HG03432 (cell line): ENCODE results near the gene MAPK14.

Source experiments
- ATAC-seq: cut with Tn5 transposase; IDR thresholded peaks from one replicate; pipeline ENCODE4 v1.9.1; 2021; ENCODE audit warnings: mild to moderate bottlenecking, moderate library complexity; ENCODE audit not compliant: unreplicated experiment

MAPK14 gene

DNA sequence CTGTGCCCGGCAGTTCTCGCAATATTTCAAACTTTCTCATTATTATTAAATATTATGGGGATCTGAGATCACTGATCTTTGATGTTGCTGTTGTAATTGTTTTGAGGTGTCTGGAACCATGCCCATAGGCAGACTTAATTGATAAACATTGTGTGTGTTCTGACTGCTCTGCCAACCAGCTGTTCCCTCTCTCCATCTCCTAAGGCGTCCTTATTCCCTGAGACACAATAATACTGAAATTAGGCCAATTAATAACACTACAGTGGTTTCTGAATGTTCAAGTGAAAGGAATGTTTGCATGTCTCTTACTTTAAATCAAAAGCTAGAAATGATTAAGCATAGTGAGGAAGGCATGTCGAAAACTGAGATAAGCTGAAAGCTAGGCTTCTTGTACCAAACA, 7.6 kb downstream of the MAPK14 start:
- no peak for ATAC-seq

DNA sequence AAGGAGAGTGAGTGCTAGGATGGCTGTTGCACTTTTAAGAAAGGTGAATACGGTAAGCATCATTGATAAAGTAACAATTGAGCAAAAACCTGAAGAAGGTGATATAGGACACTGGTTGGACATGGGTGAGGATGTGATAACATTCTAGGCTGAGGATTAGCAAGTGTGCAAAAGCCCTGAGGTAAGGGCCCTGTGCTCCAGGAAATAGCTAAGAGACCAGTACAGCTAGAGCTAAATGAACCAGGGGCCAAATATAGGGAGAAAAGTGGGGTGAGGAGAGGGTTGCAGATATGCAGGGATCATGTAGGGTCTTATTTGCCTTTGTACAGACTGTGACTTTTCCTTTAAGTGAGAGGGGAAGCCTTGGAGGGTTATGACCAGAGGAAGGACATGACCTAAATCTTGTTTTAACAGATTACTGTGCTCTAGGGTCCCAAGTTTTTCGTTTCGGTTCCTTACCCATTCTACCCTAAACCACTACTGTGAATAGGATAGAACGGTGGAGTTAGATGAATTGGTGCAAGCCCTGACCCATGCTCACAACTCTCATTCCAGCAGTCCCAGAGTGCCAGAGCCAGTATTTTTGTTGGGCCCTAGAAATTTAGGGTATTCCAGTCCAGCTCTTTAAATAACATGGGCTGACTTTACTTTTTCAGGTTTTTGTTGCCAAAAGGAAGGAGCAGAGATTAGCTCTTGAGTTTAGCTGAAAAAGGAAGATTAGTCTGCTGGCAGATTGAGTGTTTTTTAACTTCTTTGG, 10.7 kb downstream of the MAPK14 start:
- ATAC-seq = no peak

- ATAC-seq = no peak
Observed at GRCh38 chr6:36039112-36039511, 11.5 kb downstream of the MAPK14 start.

DNA sequence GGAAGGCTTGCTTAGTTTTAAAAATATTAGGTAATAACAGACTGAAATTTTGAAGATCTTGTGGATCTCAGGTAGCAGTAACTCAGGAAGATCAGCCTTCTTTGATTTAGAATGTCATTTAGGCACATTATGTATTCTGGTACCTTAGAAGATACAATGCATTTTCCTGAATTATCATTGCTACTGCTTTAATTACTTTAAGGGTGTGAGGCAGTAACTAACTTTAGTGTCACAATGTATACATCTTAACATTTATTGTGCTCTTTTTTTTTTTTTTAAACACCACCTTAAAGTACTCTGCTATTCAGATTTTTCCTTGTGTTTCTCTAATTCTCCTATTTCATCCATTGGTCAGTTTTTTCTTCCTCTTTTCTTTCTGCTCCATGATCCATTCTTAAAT, 13.3 kb downstream of the MAPK14 start:
- no peak for ATAC-seq

- no peak for ATAC-seq
Observed at GRCh38 chr6:36042618-36043260, 15.1 kb downstream of the MAPK14 start.

GRCh38 chr6:36049582-36049981, 22.0 kb downstream of the MAPK14 start:
- ATAC-seq = no peak

- ATAC-seq = no peak
Observed at GRCh38 chr6:36050305-36050704, 22.7 kb downstream of the MAPK14 start.

- no peak for ATAC-seq
Observed at GRCh38 chr6:36050947-36051710, 23.5 kb downstream of the MAPK14 start.

- ATAC-seq = no peak
Observed at GRCh38 chr6:36052097-36052496, 24.5 kb downstream of the MAPK14 start.

DNA sequence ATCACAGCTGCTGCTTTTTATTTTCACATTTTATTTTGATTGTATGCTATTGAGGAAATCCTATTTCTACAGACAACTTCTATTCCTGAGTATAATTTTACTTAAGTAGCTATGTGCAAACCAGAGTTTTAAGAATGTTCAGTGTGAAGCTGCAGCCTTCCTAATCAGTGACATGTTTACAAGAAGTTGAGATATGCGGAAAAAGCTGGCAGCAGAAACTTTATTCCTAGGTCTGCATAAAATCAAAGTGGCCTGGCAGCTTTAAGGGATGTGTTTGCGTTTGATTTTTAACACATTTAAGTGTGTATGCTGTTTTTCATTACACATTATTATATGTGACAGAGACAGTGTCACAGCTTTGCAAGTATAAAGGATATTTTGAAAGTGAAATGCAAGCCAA, 26.3 kb downstream of the MAPK14 start:
- ATAC-seq = no peak

GRCh38 chr6:36054415-36054814, 26.8 kb downstream of the MAPK14 start:
- ATAC-seq = no peak

GRCh38 chr6:36054956-36055355, 27.3 kb downstream of the MAPK14 start:
- no peak for ATAC-seq

- ATAC-seq = no peak
Observed at GRCh38 chr6:36056178-36056577, 28.6 kb downstream of the MAPK14 start.

DNA sequence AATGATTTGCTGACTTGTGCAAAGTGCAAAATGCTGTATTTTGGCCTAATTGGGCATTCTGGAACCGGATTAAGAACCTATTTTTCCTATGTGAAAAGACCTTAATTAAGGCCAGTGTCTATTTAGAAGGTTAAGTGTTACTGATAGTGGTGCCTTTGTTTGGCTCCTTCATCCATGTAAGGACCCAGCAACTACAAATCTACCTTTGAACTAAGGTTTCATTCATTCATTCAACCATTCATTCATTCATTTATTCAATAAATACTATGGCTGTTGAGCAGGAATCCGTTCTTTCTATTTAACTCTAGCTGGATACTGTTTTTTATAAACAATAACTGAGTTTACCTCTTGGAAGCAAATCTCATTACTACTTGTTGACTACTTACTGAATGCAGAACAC, 33.6 kb downstream of the MAPK14 start:
- ATAC-seq = no peak

GRCh38 chr6:36062247-36062646, 34.6 kb downstream of the MAPK14 start:
- ATAC-seq = no peak

GRCh38 chr6:36063318-36064060, 35.9 kb downstream of the MAPK14 start:
- ATAC-seq = no peak

GRCh38 chr6:36064770-36065396, 37.3 kb downstream of the MAPK14 start:
- ATAC-seq = no peak

- ATAC-seq = no peak
Observed at GRCh38 chr6:36065916-36066315, 38.3 kb downstream of the MAPK14 start.

GRCh38 chr6:36066817-36067216, 39.2 kb downstream of the MAPK14 start:
- no peak for ATAC-seq

DNA sequence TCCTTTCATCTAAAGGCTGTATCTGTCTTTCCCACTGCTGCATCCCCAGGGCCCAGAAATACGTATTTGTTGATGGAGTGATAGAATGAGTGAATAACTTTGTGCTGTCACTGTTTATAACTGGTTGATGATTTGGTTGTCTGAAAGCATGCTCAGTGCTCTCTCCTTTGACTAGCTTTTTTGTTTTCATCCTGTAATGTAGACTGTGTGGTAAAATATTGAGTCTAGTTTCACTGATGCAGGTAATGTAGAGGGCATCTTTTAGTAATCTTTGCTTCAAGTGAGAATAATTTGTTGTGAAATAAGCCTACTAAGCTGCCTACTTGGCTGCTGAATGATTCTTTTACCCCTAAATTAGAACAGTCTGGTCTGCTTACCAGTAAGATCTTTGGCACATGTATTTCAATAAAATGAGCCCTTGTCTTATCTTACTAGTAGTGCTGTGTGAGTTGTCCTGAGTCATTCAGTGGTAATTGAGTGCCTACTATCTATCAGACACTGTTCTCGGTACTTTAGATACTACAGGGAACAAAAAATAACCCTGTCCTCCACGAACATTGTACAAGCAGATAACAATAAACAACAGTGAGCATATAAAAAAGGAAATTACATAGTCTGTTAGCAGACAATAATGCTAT, 39.9 kb downstream of the MAPK14 start:
- ATAC-seq = no peak
